Measurements from ENCODE around the gene ELP2.
"Not testable (repeated sequence)": the region's sequence is repeated elsewhere in the genome, so short reads cannot be mapped to it uniquely, and the experiment has no call there.

ELP2 gene, protein sequence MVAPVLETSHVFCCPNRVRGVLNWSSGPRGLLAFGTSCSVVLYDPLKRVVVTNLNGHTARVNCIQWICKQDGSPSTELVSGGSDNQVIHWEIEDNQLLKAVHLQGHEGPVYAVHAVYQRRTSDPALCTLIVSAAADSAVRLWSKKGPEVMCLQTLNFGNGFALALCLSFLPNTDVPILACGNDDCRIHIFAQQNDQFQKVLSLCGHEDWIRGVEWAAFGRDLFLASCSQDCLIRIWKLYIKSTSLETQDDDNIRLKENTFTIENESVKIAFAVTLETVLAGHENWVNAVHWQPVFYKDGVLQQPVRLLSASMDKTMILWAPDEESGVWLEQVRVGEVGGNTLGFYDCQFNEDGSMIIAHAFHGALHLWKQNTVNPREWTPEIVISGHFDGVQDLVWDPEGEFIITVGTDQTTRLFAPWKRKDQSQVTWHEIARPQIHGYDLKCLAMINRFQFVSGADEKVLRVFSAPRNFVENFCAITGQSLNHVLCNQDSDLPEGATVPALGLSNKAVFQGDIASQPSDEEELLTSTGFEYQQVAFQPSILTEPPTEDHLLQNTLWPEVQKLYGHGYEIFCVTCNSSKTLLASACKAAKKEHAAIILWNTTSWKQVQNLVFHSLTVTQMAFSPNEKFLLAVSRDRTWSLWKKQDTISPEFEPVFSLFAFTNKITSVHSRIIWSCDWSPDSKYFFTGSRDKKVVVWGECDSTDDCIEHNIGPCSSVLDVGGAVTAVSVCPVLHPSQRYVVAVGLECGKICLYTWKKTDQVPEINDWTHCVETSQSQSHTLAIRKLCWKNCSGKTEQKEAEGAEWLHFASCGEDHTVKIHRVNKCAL

DNA sequence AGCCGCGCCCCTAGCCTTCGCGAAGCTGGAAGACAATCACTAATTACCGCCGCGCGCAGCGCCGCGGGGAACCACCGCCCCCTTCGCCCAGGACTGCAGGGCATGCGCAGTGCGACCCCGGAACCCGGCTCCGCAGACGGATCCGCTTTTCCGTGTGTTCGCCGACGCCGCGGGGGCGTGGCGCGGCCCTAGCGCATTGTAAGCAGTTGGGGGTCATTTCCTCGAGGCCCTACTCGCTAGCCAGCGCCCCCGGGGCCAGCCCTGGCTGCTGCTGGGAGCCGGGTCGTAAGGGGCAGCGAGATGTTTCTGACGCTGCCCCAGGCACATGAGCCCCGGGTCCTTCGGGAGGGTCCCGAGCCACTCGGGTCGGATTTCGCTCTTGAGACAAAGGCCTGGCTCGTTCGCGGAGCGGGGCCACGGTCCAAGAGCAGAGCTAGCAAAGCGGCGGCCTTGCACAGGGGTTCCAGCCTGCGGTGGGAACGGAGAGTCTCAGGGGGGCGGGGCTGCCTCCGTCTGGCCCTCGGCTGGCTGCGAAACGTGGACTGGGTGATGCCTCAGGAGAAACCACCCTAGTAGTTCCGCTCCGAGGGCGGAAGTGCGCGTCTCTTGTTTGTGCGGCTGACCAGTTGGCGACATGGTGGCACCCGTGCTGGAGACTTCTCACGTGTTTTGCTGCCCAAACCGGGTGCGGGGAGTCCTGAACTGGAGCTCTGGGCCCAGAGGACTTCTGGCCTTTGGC is at the start of gene ELP2, which contains the start of gene SLC39A6:
Gene ELP2, plus strand, starts transcription at position 600 of the 739 bp plus-strand sequence. Its CDS starts 35 bp downstream, at position 635.
Gene SLC39A6, minus strand, starts transcription at position 41 of the 739 bp plus-strand sequence. CDS start 2,333 bp downstream, outside the sequence.
- peak; percentile 92 for DNase-seq (ENCODE audit: low read depth)

DNA sequence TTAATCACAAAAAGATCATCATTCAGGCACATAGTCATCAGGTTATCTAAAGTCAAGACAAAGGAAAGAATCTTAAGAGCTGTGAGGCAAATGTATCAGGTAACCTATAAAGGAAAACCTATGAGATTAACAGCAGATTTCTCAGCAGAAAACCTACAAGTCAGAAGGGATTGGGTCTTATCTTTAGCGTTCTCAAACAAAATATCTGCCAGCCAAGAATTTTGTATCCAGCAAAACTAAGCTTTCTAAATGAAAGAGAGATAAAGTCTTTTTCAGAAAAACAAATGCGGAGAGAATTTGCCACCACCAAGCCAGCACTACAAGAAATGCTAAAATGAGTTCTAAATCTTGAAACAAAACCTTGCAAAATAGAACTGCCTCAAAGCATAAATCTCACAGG is 48.6 kb upstream of the ELP2 start:
- not testable (repeated sequence) for DNase-seq (ENCODE audit: low read depth)

DNA sequence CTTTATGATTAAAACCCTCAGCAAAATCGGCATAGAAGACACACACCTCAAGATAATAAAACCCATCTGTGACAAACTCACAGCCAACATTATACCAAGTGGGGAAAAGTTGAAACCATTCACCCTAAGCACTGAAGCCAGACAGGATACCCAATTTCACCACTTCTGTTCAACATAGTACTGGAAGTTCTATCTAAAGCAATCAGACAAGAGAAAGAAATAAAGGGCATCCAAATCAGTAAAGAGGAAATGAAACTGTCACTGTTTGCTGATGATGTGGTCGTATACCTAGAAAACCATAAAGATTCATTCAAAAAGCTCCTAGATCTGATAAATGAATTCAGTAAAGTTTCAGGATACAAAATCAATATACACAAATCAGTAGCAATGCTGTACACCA is 46.0 kb upstream of the ELP2 start:
- DNase-seq (ENCODE audit: low read depth): no peak

DNA sequence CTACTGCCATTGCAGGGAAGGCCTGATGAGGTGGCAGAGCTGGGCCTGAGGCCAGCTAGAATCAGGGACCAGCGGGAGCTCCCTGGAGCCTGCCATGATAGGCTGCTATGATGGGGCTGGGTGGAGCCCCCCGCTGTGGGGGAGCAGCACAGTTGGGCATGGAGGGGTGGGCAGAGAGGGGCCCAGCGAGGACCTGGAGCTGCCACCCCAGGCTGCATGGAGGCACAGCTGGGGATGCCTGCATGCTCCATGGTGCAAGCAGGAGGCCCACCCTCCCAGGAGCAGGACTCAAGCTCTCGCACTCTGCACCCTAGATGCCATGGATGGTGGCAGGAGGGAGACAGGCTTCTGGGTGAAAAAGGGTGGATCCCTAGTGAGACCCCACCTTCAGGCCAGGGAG is 44.5 kb upstream of the ELP2 start:
- DNase-seq (ENCODE audit: low read depth): no peak

DNA sequence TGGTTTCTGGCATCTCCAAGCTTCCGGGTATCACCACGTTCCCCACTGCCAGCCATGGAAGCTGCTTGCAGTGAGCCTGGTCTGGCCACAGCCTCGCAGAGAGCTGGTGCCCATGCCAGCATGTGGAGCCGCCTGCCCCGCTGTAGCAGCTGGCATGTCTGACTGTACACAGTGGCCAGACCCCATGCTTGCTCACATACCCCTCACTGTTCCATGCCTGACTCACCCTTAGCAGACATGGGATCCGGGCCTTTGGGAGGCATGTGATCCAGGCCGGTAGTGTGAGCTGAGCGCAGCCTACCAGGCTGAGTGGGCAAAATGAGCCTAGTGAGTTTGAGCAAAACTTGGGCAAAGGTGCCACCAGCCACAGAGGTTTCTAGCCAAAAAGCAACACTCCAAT is 43.5 kb upstream of the ELP2 start:
- no peak for DNase-seq (ENCODE audit: low read depth)

DNA sequence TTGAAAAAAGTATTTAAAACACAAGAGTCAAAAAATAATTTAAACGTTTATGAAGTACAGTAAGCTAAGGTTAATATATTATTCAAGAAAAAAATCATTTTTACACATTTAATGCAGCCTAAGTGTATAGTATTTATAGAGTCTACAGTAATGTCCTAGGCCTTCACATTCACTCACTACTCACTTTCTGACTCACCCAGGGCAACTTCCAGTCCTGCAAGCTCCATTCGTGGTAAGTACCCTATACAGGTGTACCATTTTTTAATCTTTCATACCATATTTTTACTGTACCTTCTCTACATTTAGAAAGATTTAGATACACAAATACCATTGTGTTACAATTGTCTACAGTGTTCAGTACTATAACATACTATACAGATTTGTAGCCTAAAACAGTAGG is 41.4 kb upstream of the ELP2 start:
- no peak for DNase-seq (ENCODE audit: low read depth)

DNA sequence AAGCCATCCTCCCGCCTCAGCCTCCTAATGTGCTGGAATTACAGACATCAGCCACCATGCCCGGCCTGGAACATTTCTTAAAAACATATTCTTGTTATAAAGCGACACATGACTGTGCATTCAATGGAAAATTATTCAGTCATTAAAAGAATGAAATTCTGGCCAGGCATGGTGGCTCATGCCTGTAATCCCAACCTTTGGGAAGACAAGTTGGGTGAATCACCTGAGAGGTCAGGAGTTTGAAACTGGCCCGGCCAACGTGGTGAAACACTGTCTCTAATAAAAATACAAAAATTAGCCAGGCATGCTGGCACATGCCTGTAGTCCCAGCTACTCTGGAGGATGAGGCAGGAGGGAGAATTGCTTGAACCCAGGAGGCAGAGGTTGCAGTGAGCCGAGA is 40.7 kb upstream of the ELP2 start:
- DNase-seq (ENCODE audit: low read depth): no peak

DNA sequence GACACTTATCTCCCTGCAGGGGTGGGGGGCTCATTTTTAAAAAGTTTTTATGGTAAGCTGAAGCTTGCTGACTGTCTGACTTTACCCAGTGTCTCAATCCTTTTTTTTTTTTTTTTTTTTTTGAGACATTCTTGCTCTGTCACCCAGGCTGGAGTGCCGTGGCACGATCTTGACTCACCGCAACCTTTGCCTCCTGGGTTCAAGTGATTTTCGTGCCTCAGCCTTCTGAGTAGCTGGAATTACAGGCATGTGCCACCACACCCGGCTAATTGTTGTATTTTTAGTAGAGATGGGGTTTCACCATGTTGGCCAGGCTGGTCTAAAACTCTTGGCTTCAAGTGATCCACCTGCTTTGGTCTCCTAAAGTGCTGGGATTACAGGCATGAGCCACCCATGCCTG is 37.6 kb upstream of the ELP2 start:
- not testable (repeated sequence) for DNase-seq (ENCODE audit: low read depth)

DNA sequence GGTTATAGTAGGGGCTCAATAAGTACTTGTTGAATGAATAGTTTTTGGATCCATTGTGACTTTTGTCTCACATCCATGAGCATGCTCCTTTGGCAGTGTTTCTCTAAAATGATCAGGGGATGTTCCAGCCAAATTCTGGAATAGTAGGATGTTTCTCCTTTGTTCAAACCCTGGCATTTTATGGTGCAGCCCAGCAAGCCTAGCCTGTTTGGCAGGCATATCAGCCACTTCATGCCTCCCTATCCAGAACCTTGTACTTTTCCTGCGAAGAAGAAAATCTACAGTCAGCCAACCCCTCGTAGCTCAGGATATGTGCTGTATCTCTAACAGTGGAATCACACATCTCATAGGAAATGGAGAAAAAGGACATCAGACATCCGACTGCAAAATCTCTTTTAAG is 35.3 kb upstream of the ELP2 start:
- no peak for DNase-seq (ENCODE audit: low read depth)

DNA sequence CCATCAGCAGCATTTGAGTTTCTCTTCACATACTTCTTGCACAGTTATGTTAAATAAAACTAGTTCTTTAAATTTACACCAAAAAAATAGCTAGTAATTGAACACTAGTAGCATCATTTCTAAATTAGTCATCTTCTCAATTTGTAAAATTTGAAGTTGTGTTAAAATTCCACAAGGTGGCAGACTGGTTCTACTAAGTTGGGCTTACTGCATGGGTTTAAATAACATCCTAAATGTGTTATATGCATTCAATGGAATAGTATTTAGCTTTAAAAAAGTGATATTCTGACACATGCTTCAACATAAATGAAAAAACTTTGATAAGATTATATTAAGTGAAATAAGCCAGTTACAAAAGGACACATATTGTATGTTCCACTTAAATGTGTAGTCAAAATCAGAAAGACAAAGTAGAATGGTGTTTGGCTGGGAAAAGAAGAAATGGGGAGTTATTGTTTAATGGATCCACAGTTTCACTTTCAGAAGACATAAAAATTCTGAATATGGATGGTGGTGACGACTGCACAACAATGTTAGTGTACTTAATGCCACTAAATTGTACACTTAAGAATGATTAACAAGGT is 33.7 kb upstream of the ELP2 start:
- DNase-seq (ENCODE audit: low read depth): peak; percentile 83

DNA sequence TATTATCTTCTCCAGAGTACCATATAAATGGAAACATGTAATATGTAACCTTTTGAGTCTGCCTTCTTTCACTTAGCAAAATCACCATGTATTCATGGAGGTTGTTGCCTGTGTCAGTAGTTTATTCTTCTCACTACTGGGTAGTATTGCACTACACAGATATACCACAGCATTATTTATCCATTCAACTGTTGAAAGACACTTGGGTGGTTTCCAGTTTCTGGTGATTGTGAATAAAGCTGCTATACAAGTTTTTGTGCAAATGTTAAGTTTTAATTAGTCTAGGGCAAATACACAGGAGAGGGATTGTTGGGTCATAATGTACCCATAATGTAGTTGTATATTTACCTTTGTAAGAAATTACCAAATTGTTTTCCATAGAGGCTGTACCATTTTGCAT is 32.7 kb upstream of the ELP2 start:
- DNase-seq (ENCODE audit: low read depth): peak; percentile 51

DNA sequence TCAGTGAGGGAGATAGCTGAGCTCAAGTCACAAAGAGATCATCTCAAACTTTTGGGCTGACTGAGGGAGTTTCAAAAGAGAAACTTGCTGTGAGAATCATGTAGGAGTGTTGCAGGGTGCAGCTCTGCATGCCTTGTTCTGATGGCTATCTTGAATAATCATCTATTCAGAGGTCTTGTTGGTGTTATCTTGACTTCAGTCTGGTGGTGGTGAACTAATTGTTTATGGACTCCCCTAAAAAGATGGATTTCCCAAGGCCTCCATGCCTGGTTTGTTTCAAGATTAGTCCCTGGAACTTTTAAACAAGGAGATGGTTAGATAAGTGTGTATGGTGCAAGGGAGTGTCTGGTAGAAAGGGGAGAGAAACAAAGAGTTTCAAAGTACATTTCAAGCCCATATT is 30.4 kb upstream of the ELP2 start:
- peak; percentile 99 for DNase-seq (ENCODE audit: low read depth)

DNA sequence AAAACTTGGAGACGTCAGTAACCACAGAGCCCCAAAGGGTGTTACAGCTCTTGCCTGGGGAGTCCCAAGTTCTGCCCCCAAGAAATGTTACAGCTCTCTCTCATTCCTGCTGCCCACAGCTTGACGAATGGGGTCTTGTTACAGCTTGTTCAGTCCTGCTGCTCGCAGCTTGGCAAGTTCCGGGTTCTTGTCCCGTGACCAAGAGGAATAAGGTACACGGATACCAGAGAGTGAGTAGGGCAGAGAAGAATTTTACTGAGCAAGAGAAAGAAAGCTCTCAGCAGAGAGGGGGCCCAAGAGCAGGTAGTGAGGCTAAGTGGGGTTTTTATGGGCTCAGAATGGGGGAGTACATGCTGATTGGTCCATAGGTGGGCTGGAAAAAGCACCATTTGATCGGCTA is 27.8 kb upstream of the ELP2 start:
- no peak for DNase-seq (ENCODE audit: low read depth)

DNA sequence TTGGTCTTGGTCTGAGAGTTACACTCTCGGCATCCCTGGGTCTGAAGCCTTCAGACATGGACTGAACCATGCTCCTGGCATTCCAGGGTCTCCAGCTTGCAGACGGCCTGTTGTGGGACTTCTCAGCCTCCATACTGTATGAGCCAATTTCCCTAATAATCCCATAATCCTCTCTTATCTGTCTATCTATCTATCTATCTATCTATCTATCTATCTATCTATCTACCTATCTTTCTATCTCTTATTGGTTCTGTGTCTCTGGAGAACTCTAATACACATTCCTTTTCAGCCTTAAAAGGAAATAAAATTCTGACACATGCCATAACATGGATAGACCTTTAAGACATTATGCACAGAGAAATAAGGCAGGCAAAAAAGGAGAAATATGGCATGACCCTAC is 24.9 kb upstream of the ELP2 start:
- no peak for DNase-seq (ENCODE audit: low read depth)

DNA sequence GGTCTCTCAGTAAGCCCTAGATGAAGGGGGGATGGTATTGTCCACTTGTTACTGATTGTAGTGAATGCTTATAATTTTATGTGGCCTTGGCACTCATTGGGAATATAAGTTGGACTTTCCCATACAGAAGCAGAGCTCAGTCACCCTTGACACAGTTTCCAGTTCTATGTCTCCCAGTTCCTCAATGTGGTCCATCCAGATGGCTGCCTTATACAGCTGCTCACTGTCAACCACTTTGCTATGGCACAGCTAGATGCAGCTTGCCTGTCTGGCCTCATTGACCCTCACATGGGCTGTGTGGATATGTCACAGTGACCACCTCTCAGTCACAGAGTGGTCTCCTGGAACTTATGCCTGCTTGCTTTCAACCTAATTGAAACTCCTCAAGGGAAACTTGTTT is 22.2 kb upstream of the ELP2 start:
- no peak for DNase-seq (ENCODE audit: low read depth)

DNA sequence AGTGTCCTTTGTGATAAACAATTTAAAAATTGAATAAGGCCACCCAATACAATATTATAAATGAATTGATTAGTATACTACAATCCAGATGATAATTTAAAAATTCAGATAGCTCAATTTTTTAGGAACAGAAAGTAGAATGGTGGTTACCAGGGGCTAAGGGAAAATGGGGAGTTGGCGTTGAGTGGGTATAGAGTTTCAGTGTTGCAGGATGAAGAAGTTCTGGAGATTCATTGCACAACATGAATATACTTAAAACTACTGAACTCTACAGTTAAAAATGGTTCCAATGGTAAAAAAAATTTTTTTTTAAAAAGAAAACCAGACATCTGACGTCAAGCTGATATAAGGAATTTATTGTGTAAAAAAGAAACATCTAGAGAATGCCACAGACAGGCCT is 21.5 kb upstream of the ELP2 start:
- no peak for DNase-seq (ENCODE audit: low read depth)

DNA sequence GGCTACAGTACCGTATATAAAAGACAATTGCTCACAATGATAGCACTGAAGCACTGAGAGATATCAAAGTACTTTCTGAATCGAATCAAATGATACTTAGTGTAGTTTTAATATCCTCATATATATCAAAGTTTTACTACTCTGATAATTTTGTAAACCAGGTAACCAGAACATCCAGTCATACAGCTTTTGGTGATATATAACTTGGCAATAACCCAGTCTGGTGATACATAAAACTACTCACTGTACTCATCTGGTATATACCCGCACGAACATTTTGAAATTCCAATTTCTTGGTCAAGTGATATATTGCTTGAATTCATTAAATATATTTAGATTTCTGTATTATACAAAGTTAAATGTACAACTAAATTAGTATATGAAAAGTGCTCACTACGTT is 21.1 kb upstream of the ELP2 start:
- DNase-seq (ENCODE audit: low read depth): no peak

DNA sequence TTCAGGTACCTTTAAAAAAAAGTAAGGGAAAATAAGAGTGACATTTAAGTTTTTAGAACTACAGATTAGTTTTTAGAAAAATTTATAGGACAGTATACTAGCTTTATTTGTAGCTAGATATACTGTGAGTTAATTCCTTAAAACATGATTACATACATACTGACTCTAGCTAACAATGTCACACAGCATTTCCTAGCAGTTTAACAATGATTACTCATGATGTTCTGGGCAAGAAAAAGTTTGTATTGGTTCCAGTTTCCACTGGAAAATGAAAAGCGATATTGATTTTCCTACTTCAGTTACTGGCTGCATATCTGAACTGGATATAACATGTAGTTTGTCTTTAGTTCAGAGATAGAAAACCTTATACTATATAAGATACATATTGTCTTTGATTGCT is 20.0 kb upstream of the ELP2 start:
- DNase-seq (ENCODE audit: low read depth): no peak

DNA sequence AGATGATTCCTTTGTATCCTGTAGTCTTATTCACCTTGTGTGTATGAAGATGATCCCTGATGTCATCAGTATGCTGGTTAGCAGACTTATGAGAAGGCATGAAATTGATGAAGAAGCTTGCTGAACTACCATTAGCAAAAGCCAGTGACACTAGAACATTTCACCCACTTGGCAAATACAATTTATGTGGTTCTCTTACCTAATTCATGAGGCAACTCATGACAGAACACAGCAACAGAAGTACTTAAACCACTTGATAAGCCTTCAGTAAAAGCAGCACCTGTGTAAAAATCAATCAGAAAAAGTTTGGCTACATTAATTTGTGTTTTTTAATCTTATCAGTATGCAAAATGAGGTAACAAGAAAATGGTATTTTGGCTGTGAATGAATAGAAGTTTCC is 17.4 kb upstream of the ELP2 start:
- peak; percentile 63 for DNase-seq (ENCODE audit: low read depth)

DNA sequence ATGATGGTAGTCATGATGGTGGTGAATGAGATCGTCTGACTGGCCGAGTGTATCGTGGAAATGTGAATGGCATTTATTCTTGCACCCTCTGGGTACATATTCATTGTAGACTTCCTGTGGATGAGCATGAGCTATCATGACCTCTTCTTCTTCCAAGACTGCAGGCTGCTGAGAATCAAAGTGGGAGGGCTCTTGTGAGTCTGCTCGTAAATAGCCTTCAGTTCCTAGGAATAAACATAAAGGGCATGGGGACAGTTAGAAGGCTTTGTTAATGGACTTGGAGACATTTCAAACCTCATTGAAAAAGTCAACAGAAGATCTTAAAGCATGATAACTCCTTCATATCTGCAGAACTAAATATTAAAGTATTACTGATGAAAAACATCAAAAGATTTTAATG is 15.4 kb upstream of the ELP2 start:
- DNase-seq (ENCODE audit: low read depth): no peak

DNA sequence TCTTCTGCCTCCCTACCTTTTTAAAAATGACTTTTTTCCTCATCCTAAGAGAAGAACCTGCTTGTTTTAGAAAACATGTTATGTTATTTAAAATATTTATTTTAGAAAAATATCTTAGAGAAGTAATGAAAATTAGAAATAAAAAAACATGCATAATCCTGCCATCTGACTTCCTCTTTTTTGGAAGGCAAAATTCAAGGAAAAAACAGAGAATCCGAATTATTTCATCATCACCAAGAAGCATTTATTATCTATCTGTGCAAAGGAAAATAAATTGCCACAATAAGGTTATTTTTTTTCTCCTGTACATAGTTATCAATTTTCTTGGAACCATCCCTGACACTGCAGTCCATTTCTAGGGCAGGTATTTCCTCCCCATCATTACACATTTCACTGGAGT is 15.0 kb upstream of the ELP2 start:
- DNase-seq (ENCODE audit: low read depth): no peak

DNA sequence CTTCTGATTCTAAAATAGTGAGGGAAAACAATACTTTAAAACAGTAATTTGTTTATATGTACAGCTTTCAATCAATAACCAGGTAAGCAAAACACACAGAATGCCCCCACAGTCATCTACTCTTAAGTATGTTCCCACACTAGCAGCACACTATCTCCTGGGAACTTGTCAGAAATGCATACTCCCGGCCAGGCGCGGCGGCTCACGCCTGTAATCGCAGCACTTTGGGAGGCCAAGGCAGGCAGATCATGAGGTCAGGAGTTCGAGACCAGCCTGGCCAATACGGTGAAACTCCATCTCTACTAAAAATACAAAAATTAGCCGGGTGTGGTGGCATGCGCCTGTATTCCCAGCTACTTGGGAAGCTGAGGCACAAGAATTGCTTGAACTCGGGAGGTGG is 12.9 kb upstream of the ELP2 start:
- DNase-seq (ENCODE audit: low read depth): not testable (repeated sequence)

All from amniotic epithelial cell (primary cell).